Uterine smooth muscle cell (primary cell): Measurements from ENCODE around the gene YAE1. TPM values are rescaled to one million over a fixed set of nuclear protein-coding genes. Genes with fewer than 3 reads are reported as not detected.

Experiments
- total RNA-seq: library from RNA; depleted of rRNA; stranded (reverse); fragments of >200 nt; gene quantifications from 2 replicates; pipeline ENCODE4 v1.2.3, GENCODE V29; 2014

Gene YAE1
- 32.4 and 38.5 TPM in 2 replicates for total RNA-seq

GRCh38 chr7:39566023-39566921 is at the start of gene YAE1:
Gene YAE1, plus strand, starts transcription at chr7:39566404. Its CDS starts 15 bp downstream, at chr7:39566419.

Other genes with a start within 250 kb of the YAE1 start
- 41.5 and 60.5 TPM in 2 replicates for gene RALA, start 57.2 kb downstream of the YAE1 start, total RNA-seq